ENCODE measurements around the gene TPT1. TPM values are rescaled to one million over a fixed set of nuclear protein-coding genes. Genes with fewer than 3 reads are reported as not detected.

TPT1 gene
- total and polyA plus RNA-seq, 2 of the 13 experiments (the other 11 are each of a cell fraction or from before 2014, with no cell fraction given), result 2,953 to 3,594 TPM

DNA sequence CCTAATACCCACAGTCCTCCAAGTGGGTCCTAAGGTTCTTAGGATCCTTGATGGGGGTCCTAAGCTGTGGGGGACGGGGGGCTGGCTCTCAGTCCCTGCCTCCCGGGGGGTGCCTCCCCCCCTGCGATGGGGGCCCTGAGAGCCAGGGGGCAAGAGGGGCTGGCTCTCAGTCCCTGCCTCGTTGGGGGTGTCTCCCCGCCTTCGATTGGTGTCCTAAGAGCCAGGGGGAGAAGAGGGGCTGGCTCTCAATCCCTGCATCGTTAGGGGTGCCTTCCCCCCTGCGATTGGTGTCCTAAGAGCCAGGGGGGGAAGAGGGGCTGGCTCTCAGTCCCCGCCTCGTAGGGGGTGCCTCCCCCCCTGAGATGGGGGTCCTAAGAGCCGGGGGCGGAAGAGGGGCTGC lies 40.2 kb upstream of the TPT1 start:
- Histone ChIP-seq H3K79me2 (ENCODE audit: insufficient read depth, low read length) (no peaks in the 10 kb centered on the region), H3K27ac (ENCODE audit: extremely low read length, insufficient read depth, low read length) (no peak overlapping the region), H2AFZ (ENCODE audit: low read length) (no peak overlapping the region), H3K9ac (ENCODE audit: insufficient read depth, low read depth, low read length) (no peak overlapping the region), H3K9me3 (ENCODE audit: low read length) (no peaks in the 10 kb centered on the region), H4K20me1 (ENCODE audit: insufficient read depth, low read length) (no peaks in the 10 kb centered on the region), H3K4me2 (ENCODE audit: low read depth, low read length) (no peak overlapping the region), H3K4me3 (replicated peaks in 1 of 3; ENCODE audit: insufficient read depth in 1 of 3, low read depth in 2 of 3, low read length in 3 of 3) (no peak overlapping the region), H3K4me1 (ENCODE audit: insufficient read depth, low read length) (peaks cover 9% of the 10 kb centered on the region), H3K36me3 (replicated peaks in 1 of 2; ENCODE audit: control insufficient read depth in 1 of 2, insufficient read depth in 2 of 2, low read length in 2 of 2) (peaks cover 0 to 10% of the 10 kb centered on the region in 2 experiments; a peak in 1 of 5 replicates), H3K27me3 (ENCODE audit: control insufficient read depth in 1 of 2, insufficient read depth in 2 of 2, low read length in 2 of 2) (no peaks in the 10 kb centered on the region)
- POLR2A ChIA-PET, result no interaction called here
- no CpG with 5 or more reads among the region's 12 CpGs for WGBS (ENCODE audit: low lambda C conversion rate)
- ATAC-seq (no peak), DNase-seq (ENCODE audit: low spot score) (no peak), FAIRE-seq (no peak)
- in situ Hi-C loops (cut with HindIII; ENCODE audit: extremely low pct_ligation_motif_present, low pct_unique_long_range_greater_than_20kb), result no loop called here
- TF ChIP-seq ZSCAN12 (CRISPR knock-in tag; IDR thresholded peaks at IDR 0.05), result no peak
- TF ChIP-seq AHR (CRISPR knock-in tag; IDR thresholded peaks at IDR 0.05), result no peak
- no peak for TF ChIP-seq MYNN (CRISPR knock-in tag; IDR thresholded peaks at IDR 0.05; ENCODE audit: low read depth)
- TF ChIP-seq, protein P1, sequence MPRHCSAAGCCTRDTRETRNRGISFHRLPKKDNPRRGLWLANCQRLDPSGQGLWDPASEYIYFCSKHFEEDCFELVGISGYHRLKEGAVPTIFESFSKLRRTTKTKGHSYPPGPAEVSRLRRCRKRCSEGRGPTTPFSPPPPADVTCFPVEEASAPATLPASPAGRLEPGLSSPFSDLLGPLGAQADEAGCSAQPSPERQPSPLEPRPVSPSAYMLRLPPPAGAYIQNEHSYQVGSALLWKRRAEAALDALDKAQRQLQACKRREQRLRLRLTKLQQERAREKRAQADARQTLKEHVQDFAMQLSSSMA (CRISPR knock-in tag; IDR thresholded peaks at IDR 0.05), result no peak
- TF ChIP-seq, protein P2, sequence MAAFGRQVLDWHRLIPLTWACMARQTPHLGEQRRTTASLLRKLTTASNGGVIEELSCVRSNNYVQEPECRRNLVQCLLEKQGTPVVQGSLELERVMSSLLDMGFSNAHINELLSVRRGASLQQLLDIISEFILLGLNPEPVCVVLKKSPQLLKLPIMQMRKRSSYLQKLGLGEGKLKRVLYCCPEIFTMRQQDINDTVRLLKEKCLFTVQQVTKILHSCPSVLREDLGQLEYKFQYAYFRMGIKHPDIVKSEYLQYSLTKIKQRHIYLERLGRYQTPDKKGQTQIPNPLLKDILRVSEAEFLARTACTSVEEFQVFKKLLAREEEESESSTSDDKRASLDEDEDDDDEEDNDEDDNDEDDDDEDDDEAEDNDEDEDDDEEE (CRISPR knock-in tag; IDR thresholded peaks at IDR 0.05), result no peak
- TF ChIP-seq, protein P3, sequence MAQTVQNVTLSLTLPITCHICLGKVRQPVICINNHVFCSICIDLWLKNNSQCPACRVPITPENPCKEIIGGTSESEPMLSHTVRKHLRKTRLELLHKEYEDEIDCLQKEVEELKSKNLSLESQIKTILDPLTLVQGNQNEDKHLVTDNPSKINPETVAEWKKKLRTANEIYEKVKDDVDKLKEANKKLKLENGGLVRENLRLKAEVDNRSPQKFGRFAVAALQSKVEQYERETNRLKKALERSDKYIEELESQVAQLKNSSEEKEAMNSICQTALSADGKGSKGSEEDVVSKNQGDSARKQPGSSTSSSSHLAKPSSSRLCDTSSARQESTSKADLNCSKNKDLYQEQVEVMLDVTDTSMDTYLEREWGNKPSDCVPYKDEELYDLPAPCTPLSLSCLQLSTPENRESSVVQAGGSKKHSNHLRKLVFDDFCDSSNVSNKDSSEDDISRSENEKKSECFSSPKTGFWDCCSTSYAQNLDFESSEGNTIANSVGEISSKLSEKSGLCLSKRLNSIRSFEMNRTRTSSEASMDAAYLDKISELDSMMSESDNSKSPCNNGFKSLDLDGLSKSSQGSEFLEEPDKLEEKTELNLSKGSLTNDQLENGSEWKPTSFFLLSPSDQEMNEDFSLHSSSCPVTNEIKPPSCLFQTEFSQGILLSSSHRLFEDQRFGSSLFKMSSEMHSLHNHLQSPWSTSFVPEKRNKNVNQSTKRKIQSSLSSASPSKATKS (CRISPR knock-in tag; IDR thresholded peaks at IDR 0.05), result no peak
- TF ChIP-seq NFRKB (IDR thresholded peaks at IDR 0.05), result no peak
- TF ChIP-seq, protein P4, sequence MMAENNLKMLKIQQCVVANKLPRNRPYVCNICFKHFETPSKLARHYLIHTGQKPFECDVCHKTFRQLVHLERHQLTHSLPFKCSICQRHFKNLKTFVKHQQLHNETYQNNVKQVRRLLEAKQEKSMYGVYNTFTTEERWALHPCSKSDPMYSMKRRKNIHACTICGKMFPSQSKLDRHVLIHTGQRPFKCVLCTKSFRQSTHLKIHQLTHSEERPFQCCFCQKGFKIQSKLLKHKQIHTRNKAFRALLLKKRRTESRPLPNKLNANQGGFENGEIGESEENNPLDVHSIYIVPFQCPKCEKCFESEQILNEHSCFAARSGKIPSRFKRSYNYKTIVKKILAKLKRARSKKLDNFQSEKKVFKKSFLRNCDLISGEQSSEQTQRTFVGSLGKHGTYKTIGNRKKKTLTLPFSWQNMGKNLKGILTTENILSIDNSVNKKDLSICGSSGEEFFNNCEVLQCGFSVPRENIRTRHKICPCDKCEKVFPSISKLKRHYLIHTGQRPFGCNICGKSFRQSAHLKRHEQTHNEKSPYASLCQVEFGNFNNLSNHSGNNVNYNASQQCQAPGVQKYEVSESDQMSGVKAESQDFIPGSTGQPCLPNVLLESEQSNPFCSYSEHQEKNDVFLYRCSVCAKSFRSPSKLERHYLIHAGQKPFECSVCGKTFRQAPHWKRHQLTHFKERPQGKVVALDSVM (CRISPR knock-in tag; IDR thresholded peaks at IDR 0.05), result no peak
- TF ChIP-seq ATF1 (CRISPR knock-in tag; IDR thresholded peaks at IDR 0.05), result no peak
- no peak for TF ChIP-seq MBNL3 (CRISPR knock-in tag; conservative IDR thresholded peaks at IDR 0.05)
- TF ChIP-seq, protein P5, sequence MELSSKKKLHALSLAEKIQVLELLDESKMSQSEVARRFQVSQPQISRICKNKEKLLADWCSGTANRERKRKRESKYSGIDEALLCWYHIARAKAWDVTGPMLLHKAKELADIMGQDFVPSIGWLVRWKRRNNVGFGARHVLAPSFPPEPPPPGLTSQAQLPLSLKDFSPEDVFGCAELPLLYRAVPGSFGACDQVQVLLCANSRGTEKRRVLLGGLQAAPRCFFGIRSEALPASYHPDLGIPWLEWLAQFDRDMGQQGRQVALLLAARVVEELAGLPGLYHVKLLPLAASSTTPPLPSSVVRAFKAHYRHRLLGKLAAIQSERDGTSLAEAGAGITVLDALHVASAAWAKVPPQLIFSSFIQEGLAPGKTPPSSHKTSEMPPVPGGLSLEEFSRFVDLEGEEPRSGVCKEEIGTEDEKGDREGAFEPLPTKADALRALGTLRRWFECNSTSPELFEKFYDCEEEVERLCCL (CRISPR knock-in tag; IDR thresholded peaks at IDR 0.05; ENCODE audit: borderline replicate concordance), result no peak
- no peak for TF ChIP-seq ZMYM2 (CRISPR knock-in tag; IDR thresholded peaks at IDR 0.05)
- TF ChIP-seq SNAI1 (CRISPR knock-in tag; IDR thresholded peaks at IDR 0.05; ENCODE audit: borderline replicate concordance), result no peak
- TF ChIP-seq MIXL1 (CRISPR knock-in tag; IDR thresholded peaks at IDR 0.05), result no peak
- intact Hi-C loops (cut with micrococcal nuclease; ENCODE audit: unreplicated experiment), result no loop called here
- CTCF ChIA-PET (ENCODE audit: low intra/inter-chr PET ratio, low total read pairs), result no interaction called here
- BruUV-seq (replicated peaks), result no TSS peak

All from HepG2 (cell line).